Measurements from ENCODE around the gene MAPK8IP2. TPM values are rescaled to one million over a fixed set of nuclear protein-coding genes. Genes with fewer than 3 reads are reported as not detected.

The MAPK8IP2 gene
- total and polyA plus RNA-seq, 2 of the 13 experiments (the other 11 are each of a cell fraction or from before 2014, with no cell fraction given), result 1.3 to 2.6 TPM

GRCh38 chr22:50628543-50629134, 28.0 kb downstream of the MAPK8IP2 start (continued):
- TF ChIP-seq ZFX (CRISPR knock-in tag; IDR thresholded peaks at IDR 0.05; ENCODE audit: low read depth), result no peak; the same call in 1 of the 2 replicates
- no peak for TF ChIP-seq ZMAT5 (CRISPR knock-in tag; IDR thresholded peaks at IDR 0.05; ENCODE audit: borderline replicate concordance, low read depth)
- no peak for TF ChIP-seq ZNF512 (CRISPR knock-in tag; IDR thresholded peaks at IDR 0.05)
- no peak for TF ChIP-seq ZNF564 (CRISPR knock-in tag; IDR thresholded peaks at IDR 0.05)
- no peak for TF ChIP-seq ZNF607 (CRISPR knock-in tag; IDR thresholded peaks at IDR 0.05; ENCODE audit: borderline replicate concordance)
- TF ChIP-seq ZNF276 (CRISPR knock-in tag; IDR thresholded peaks at IDR 0.05; ENCODE audit: low read depth), result no peak
- 0 out of 2 replicates have a peak, but pooled peaks have one; percentile 31 for TF ChIP-seq ARID4A (CRISPR knock-in tag; IDR thresholded peaks at IDR 0.05; ENCODE audit: borderline replicate concordance)
- TF ChIP-seq PRPF4 (IDR thresholded peaks at IDR 0.05; ENCODE audit: low read depth, low read length, poor library complexity, severe bottlenecking), result no peak
- no peak; the same call in 1 of the 2 replicates for TF ChIP-seq ZBTB2 (CRISPR knock-in tag; IDR thresholded peaks at IDR 0.05; ENCODE audit: low read depth)
- no peak for TF ChIP-seq ZNF484 (CRISPR knock-in tag; IDR thresholded peaks at IDR 0.05; ENCODE audit: borderline replicate concordance, low read depth)
- TF ChIP-seq SSRP1 (CRISPR knock-in tag; IDR thresholded peaks at IDR 0.05), result no peak
- TF ChIP-seq ZNF547 (CRISPR knock-in tag; IDR thresholded peaks at IDR 0.05), result no peak
- no peak for TF ChIP-seq NCOA5 (CRISPR knock-in tag; IDR thresholded peaks at IDR 0.05)
- no peak; the same call in 1 of the 2 replicates for TF ChIP-seq ZNF776 (CRISPR knock-in tag; IDR thresholded peaks at IDR 0.05)
- no peak for TF ChIP-seq ZNF567 (CRISPR knock-in tag; IDR thresholded peaks at IDR 0.05; ENCODE audit: borderline replicate concordance)
- no peak for TF ChIP-seq ZNF510 (CRISPR knock-in tag; IDR thresholded peaks at IDR 0.05; ENCODE audit: low read depth)
- no peak for TF ChIP-seq PAF1 (CRISPR knock-in tag; IDR thresholded peaks at IDR 0.05)
- TF ChIP-seq ZNF280B (CRISPR knock-in tag; IDR thresholded peaks at IDR 0.05; ENCODE audit: borderline replicate concordance), result peak; percentile 51; the same call in 1 of the 2 replicates
